IPS-11a (cell line): ENCODE results near the gene TBC1D23.
A peak's percentile ranks its signal among the peaks of the same experiment; 100 is the strongest.
"Not testable (repeated sequence)": the region's sequence is repeated elsewhere in the genome, so short reads cannot be mapped to it uniquely, and the experiment has no call there.

Experiments used
- H3K4me3 ChIP-seq: one replicate; pipeline ENCODE4 v1.5.1; 2013; ENCODE audit warnings: low read depth, low read length, control low read depth

The TBC1D23 gene

GRCh38 chr3:100254168-100254777 is 6.5 kb upstream of the TBC1D23 start:
- H3K4me3 ChIP-seq = no peak overlapping the region

DNA sequence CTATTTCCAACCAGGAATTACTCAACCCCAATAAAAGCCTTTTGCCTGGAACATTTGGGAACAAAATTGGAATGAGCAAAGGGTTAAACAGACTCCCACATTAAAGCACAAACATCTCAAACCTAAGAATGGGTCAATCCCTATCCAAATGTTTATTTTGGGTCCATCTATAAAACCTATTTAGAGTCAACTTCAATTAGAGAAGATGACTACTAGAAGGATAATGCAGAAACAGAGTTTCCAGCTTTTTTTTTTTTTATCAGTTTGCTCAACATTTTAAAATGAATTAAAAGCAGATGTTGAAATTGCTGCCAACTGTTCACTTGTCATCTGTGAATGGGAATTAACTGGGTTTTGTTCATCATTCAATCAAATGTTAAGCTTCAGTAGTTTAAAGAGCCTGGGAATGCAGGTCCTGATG is 4.1 kb upstream of the TBC1D23 start:
- no peak overlapping the region for H3K4me3 ChIP-seq

- no peak overlapping the region for H3K4me3 ChIP-seq
Measured at GRCh38 chr3:100257586-100257985, 3.2 kb upstream of the TBC1D23 start.

DNA sequence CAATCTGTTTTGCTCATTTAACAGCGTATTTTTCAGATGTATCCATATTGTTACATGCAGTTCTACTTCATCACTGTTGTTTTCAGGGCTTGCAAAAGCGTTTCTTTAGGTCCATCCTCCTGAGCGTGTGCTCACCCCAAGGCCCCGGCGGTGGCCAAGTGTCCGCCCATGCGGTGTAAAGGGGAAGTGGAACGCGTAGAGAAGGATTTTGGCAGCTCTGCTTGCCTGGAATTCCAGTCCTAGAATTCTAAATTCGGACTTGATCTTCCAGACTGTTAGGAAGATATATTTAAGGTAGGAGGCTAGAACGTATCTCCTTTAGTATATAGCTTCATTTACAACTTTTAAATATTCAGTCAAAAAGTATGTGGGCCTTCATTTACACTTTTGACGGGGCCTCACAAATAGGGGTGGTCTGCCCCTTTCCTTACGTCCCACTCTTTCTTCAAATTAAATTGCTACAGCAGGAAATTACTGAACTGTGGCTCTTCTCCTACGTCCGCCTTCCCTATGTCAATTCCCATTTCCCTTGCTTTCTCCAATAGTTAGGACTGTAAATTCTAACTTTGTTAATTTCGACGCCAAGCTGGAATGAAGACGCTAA is 609 bp upstream of the TBC1D23 start:
- H3K4me3 ChIP-seq = peak overlapping the region; percentile 56

DNA sequence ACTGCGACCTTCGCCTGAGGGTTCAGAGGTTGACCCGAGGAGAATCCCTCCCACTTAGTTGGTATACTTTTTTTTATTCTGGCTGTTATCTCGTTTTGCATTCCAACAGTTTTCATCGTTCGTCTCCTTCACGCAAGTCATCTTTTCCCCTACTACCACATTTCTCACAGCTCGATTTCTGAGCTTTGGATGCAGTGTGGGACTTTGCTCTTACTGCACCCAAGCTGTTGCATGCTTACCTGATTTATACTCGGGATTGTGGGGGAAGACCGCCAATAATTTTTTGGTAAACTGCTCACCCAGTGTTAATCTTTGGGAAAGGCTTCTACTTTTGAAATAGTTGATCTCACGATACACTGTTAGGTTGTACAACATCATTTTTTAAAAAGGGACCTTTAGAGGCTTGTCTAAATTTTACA is 702 bp downstream of the TBC1D23 start:
- H3K4me3 ChIP-seq = peak overlapping the region; percentile 75

DNA sequence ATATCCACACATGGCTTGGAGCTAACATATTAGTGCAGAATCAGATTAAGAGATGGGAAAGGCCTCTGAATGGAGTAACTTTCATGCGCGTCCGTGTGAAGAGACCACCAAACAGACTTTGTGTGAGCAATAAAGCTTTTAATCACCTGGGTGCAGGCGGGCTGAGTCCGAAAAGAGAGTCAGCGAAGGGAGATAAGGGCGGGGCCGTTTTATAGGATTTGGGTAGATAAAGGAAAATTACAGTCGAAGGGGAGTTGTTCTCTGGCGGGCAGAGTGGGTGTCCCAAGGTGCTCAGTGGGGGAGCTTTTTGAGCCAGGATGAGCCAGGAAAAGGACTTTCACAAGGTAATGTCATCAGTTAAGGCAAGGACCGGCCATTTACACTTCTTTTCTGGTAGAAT is 2.1 kb downstream of the TBC1D23 start:
- not testable (repeated sequence) for H3K4me3 ChIP-seq

- no peak overlapping the region for H3K4me3 ChIP-seq
Measured at GRCh38 chr3:100263583-100263982, 2.8 kb downstream of the TBC1D23 start.

DNA sequence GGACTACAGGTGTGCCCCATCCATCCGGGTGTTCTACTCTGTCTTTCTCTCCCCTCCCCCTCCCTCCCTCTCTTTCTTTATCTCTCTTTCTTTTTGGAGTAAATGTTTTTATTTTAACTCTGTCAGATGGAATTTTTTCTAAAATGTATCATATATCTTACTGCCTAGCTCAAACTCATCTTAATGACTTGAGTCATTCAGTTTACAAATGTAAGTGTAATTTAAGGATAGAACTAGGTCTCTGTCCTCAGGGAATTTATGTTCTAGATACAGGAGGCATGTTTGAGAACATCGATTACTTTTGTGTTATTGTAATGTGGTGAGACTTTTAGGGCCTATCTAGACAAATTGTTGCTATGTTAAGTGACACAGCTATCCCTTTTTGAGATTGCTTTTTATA is 3.5 kb downstream of the TBC1D23 start:
- H3K4me3 ChIP-seq = no peak overlapping the region

- H3K4me3 ChIP-seq = no peak overlapping the region
Measured at GRCh38 chr3:100265016-100265415, 4.2 kb downstream of the TBC1D23 start.

DNA sequence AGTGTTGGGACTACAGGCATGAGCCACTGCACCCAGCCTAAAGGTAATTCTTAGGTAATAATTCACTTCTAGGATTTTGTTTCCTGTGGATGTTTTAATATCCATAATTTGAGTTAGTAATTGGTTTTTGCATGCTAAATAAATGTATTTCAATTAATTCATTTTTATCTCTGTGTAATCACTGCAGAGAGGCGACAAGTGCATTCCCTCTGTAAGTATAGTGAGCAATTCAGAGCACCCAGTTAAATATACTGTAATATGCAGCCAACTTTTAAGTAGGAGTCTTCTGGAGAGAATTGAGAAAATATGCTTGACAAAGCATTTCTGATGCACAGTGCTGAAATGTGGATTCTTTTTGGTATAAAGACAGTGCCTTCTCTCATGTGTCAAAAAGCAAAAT is 5.7 kb downstream of the TBC1D23 start:
- no peak overlapping the region for H3K4me3 ChIP-seq

- H3K4me3 ChIP-seq = no peak overlapping the region
Measured at GRCh38 chr3:100268156-100268555, 7.4 kb downstream of the TBC1D23 start.

DNA sequence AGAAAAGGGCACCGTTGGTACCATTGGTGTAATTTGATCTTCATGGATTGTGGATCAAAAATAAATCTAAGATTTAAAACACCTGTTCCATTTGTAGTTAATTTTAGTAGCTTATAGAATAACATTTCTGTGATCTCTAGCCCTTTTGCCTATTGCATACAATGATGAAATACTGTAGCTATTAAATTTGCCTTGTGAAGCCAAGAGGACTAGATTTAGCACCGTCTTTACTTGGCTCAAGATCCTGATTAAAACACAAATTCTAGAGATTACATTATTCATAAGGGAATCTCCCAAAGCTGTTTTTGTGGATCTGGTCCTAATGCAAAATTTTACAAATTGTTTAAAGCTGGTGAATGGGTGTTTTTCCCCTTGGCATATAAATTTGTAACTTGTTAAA is 8.2 kb downstream of the TBC1D23 start:
- no peak overlapping the region for H3K4me3 ChIP-seq

DNA sequence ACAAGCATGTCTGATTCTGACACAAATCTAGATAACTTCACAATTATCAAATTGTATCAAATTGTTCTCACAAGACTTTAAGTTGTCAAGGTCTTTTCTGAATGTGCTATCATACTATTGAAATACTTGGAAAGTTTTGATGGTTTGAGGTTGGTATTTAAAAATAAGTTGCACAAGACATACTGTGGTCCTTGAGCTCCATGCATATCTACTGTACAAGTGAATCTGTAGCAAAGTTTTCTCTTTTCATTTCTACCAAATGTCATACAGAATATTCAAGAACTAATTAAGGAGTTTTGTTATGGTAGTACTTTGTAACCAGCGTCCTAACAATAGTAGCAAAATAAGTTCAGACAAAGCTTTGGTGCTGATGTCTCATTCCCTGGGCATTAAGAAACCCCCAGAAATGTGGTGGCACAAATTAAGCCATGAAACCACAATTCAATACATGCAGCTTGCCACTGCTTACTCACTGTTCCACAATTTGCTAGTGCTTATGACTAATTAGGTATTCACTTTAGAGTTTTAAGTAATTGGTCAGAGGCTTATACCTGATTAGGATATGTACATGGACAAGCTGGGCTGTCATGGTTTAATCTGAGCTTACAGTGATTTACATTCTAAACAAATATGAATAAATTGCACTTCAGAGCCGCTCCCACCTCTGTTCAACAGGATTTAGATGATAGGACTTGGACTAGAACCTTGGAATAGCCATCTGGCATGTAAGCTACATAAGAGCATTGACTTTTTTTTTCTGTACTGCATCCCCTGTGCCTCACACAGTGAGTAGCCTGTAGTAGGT is 8.8 kb downstream of the TBC1D23 start:
- H3K4me3 ChIP-seq = no peak overlapping the region

GRCh38 chr3:100270215-100270583 is 9.4 kb downstream of the TBC1D23 start:
- no peak overlapping the region for H3K4me3 ChIP-seq

GRCh38 chr3:100271522-100271921 is 10.7 kb downstream of the TBC1D23 start:
- no peak overlapping the region for H3K4me3 ChIP-seq

DNA sequence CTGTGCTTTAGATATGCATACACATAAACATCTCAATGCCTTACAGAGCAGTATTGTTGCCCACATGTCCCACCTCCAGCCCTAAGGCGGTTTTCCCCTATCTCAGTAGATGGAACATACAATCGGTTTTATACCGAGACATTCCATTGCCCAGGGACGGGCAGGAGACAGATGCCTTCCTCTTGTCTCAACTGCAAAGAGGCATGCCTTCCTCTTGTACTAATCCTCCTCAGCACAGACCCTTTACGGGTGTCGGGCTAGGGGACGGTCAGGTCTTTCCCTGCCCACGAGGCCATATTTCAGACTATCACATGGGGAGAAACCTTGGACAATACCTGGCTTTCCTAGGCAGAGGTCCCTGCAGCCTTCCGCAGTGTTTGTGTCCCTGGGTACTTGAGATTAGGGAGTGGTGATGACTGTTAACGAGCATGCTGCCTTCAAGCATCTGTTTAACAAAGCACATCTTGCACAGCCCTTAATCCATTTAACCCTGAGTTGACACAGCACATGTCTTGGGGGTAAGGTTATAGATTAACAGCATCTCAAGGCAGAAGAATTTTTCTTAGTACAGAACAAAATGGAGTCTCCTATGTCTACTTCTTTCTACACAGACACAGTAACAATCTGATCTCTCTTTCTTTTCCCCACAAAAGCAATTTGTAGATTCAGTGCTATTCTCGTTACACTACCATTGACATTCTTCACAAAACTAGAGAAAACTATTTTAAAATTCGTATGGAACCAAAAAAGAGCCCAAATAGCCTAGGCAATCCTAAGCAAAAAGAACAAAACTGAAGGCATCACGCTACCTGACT is 12.2 kb downstream of the TBC1D23 start:
- not testable (repeated sequence) for H3K4me3 ChIP-seq

DNA sequence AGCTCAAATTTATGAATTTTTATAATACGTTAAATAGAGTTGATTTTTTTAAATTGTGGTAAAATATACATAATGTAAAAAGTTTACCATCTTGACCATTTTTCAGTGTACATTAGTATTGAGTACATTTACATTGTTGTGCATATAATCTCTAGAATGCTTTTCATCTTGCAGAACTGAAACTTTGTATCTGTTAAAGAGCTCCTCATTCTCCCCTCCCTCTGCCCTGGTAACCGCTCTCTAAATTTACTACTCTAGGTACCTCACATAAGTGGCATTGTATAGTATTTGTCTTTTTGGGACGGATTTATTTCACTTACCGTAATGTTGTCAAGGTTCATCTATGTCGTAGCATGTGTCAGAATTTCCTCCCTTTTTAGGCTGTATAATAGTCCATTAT is 13.6 kb downstream of the TBC1D23 start:
- H3K4me3 ChIP-seq = no peak overlapping the region

DNA sequence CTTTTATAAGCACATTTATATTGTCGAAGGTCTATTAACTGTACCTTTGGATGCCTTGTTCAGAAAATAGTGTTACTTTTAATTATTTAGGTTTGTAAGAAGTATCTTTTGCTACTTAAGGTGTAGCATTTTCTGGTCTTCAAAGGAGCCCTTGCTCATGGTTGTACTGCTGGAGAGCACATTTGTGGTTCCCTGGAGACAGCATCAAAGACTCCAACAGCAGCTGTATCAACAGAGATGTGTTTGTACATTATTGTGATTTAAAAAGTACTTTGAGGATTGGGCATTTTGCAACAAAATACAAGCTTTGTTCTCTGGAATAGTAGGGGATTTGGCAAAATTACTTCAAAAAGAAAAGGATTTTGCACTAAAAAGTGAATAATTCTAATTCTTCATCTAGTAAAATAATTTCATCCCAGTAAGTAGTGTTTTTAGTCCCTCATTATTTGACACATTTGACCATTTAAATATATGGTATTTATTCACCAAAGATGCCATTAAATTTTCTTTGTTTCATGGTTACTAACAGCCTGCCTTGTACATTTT is 16.5 kb downstream of the TBC1D23 start:
- no peak overlapping the region for H3K4me3 ChIP-seq

GRCh38 chr3:100278910-100279309 is 18.1 kb downstream of the TBC1D23 start:
- H3K4me3 ChIP-seq = no peak overlapping the region

DNA sequence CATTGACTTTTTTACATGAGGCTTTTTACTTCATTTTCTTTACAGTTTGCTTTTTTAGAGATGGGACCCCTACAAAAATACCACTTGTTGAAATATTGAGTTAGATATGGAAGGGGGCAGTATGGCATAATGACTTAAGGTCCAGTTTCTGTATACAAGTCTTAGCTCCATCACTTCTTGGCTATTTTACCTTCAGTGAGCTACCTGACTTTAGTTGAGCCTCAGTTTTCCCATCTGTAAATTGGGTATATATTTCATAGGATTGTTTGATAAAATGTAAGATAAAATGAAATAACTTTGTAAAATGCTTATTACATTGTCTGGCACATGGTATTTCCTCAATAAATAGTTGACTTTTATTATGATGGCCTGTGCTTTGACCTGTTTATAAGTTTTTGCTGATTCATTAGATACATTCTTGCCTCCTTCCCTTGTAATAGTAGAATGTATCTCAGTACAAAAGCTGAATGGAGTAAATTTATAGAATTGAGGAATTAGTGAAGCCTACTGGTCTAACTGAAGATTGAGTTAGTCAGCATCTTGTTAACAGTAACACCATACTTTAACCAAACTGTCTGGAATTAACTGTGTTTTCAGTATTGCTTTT is 27.6 kb downstream of the TBC1D23 start:
- H3K4me3 ChIP-seq = no peak overlapping the region

GRCh38 chr3:100289339-100289738 is 28.5 kb downstream of the TBC1D23 start:
- H3K4me3 ChIP-seq = no peak overlapping the region
